Fibroblast of skin of right quadriceps (primary cell): ENCODE measurements around the gene CPE.
A peak's percentile ranks its signal among the peaks of the same experiment; 100 is the strongest.

ENCODE experiments used
- DNase-seq: peaks from one replicate; pipeline ENCODE4 v3.0.0-alpha.2; 2013

Gene CPE

GRCh38 chr4:165367040-165367439 lies 11.8 kb upstream of the CPE start:
- DNase-seq: no peak

DNA sequence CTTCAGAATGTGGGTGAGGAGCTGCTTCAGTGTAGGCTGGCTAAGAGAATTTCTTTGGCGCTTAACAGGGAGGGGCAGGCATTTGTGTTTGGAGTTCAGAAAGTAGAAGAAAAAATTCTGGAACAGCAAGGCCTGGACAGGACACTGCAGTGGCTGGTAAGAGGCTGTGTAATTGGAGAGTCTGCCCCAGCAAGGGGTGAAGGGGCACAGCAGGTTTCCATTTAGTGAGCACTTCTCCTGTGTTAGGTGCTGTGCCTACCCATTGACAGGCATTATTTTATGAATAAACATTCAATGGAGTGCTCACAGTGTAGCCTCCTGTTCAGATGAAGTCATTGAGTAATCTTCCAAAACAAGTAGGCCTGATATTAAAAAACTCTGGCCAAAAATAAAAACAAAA lies 10.7 kb upstream of the CPE start:
- no peak for DNase-seq

DNA sequence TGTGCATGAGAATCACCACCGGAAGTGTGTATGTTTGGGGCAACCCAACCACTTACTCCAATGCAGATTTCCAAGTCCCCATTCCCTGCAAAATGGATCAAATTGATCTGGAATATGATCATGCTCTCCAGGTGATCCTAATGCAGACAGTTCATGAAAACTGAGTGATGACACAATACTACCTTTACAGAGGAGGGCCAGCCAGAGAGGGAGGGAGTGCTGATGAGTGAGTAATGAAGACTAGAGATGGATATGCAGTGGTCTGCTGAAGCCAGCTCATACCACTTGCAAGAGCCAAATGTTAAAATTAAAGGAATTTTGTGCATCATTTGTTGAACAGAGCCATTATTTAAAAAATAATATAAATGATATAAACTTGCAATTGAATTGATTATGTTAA lies 10.2 kb upstream of the CPE start:
- DNase-seq: no peak

GRCh38 chr4:165369522-165369921 lies 9.3 kb upstream of the CPE start:
- DNase-seq: no peak

DNA sequence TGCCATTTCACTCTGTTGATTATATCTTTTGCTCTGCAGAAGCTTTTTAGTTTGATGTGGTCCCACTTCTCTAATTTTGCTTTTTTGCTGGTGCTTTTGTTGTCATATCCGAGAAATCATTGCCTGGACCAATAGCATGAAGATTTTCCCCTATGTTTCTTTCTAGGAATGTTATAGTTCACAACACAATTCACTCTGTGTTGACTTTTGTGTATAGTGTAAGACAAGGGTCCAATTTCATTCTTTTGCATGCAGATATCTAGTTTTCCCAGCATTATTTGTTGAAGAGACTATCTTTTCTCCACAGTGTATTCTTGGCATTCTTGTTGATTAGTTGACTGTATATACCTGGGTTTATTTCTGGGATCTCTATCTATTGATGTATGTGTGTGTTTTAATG lies 8.3 kb upstream of the CPE start:
- no peak for DNase-seq

GRCh38 chr4:165375465-165375864 lies 3.3 kb upstream of the CPE start:
- DNase-seq: no peak

DNA sequence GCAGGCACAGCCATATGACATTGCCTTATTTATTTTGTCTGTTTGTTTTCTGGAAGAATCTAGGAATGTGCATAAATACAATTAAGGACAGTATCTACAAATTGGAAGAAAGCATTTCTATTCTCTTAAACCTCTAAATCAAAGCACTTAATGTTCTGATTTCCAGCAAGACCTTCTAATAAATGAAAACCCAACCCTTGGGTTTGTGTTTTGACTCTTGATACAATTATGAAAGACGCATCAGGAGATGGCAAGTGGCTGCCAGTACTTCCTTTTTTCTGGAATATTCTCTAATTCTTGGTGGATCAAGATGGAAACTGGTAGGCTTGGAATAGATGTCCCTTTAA lies 437 bp upstream of the CPE start:
- DNase-seq: no peak

DNA sequence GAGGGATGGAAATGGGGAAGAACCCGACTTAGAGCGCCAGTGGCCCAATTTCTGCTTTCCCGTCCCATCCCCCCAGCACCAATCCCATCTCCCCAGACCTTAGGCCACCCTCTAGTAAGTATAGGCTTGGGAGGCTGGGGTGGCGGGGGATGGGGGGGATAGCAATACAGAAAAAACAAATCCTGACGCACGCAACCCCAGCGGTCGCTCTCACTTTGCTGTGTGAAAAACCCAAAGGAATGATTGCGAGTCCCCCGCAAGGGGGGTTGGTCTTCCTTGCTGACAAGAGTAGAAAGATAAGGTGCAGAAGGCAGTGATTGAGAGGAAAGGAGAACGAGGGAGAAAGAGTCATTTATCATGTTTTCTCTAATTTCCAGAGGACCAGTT lies 863 bp downstream of the CPE start:
- DNase-seq: no peak

GRCh38 chr4:165380805-165381204 lies 2.0 kb downstream of the CPE start:
- DNase-seq: no peak

GRCh38 chr4:165381821-165382373 lies 3.1 kb downstream of the CPE start:
- no peak for DNase-seq

DNA sequence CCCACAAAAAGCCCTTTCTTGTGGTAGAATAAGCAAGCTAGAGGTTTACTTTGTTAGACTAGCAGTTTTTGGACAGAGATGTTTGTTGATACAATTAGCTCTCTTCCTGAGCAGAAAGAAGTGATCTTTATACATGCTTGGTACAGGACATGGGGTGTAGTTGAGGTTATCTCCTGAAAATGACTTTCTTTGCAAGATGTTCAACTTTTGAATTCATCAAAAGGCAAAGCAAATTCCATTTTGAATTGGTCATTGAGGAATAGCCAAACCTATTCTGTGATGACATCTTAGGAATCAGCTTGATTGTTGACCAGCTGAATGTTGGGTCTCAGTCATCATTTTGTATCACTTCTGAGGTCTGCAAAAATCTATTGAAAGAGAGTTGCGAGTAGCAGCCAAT lies 3.8 kb downstream of the CPE start:
- DNase-seq: no peak

- DNase-seq: peak; percentile 47
These were observed 4.8 kb downstream of the CPE start for GRCh38 chr4:165383591-165384073.

DNA sequence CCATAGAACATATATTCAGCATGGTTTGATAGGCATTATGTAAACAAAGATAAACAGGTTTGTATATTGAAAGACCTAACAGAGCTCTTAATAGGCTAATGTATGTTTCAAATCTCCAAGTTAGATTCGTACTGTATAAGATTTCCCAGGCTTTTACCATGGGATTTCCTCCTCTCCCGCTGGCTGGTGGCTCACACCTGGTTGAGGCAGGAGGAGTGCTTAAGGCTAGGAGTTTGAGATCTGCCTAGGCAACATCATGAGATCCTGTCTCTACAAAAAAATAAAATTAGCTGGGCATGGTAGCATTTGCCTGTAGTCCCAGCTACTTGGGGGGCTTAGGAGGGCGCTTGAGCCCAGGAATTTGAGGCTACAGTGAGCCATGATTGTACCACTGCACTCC lies 5.4 kb downstream of the CPE start:
- DNase-seq: no peak

GRCh38 chr4:165384598-165384997 lies 5.8 kb downstream of the CPE start:
- DNase-seq: peak; percentile 85

GRCh38 chr4:165385126-165385525 lies 6.3 kb downstream of the CPE start:
- no peak for DNase-seq

DNA sequence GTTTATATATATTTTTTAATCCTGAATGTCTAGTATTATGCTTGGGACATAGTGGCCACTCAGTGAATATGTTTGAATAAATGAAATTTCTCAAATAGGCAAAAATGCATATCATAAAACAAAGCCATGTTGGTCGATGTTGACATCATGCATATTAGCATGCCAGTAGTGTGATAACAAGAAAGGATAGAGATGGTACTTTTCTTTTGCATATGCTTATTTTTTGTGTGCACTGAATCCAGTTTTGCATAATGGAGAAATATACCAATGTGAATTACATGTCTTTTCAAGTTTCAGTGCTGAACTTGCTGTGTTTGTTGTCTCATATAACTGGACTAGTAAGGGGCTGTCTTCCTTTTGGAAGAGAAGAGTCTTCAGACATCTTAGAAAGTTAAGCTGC lies 7.5 kb downstream of the CPE start:
- no peak for DNase-seq

GRCh38 chr4:165388756-165389155 lies 9.9 kb downstream of the CPE start:
- no peak for DNase-seq

- DNase-seq: no peak
These were observed 14.2 kb downstream of the CPE start for GRCh38 chr4:165393051-165393450.

GRCh38 chr4:165393704-165394103 lies 14.9 kb downstream of the CPE start:
- DNase-seq: no peak

- DNase-seq: peak; percentile 40
These were observed 15.5 kb downstream of the CPE start for GRCh38 chr4:165394275-165394674.

GRCh38 chr4:165398570-165398969 lies 19.8 kb downstream of the CPE start:
- DNase-seq: no peak

GRCh38 chr4:165402375-165402774 lies 23.6 kb downstream of the CPE start:
- DNase-seq: no peak

GRCh38 chr4:165403048-165403447 lies 24.2 kb downstream of the CPE start:
- DNase-seq: no peak

GRCh38 chr4:165403637-165404036 lies 24.8 kb downstream of the CPE start:
- no peak for DNase-seq

- DNase-seq: no peak
These were observed 25.3 kb downstream of the CPE start for GRCh38 chr4:165404080-165404479.

DNA sequence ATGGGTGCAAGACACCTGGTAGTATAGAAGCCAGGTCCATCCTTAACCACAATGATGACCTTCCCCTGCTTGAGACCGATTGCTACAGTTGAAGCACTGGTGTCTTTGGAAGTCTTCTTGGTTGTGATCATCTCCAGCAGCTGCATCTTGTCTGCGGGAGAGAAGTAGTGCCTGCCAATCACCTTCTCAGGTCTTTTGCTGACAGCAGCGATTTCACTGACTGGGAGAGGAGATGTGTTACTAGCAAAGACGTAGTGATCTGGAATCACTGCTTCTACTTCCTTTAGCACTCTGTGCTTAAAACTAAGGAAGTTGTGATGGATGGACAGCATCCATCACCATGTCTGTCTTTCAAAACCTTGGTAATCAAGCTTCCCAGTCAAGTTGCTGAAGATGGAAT lies 25.9 kb downstream of the CPE start:
- DNase-seq: no peak
